Stimulated activated naive CD8-positive, alpha-beta T cell treated with anti-CD3 and anti-CD28 coated beads, Interleukin-15, amount 100 ng/mL, for 72 hours (primary cell): ENCODE results near the gene SPATA24.
"Not testable (repeated sequence)": the region's sequence is repeated elsewhere in the genome, so short reads cannot be mapped to it uniquely, and the experiment has no call there.

Experiments used
- ATAC-seq: fragments of 150-1000 bp; cut with Tn5 transposase; 2 replicates; pipeline ENCODE4 v1.10.0; 2021; ENCODE audit warnings: mild to moderate bottlenecking, moderate library complexity
- DNase-seq, 2 donors: peaks; one replicate each; pipeline ENCODE4 v3.0.0; 2021 to 2022
- H3K27ac Mint-ChIP-seq, 2 donors: one replicate each; pipeline ENCODE4 v1.8.0; 2022; ENCODE audit warnings: mild to moderate bottlenecking in 2 of 2, mixed read lengths in 2 of 2, moderate library complexity in 2 of 2
- H3K27me3 Mint-ChIP-seq: one replicate; pipeline ENCODE4 v1.8.0; 2022; ENCODE audit warnings: mixed read lengths
- H3K4me1 Mint-ChIP-seq: one replicate; pipeline ENCODE4 v1.8.0; 2022; ENCODE audit warnings: mild to moderate bottlenecking, mixed read lengths
- H3K4me3 Mint-ChIP-seq, 2 donors: one replicate each; pipeline ENCODE4 v1.8.0; 2022; ENCODE audit warnings: mild to moderate bottlenecking in 2 of 2, mixed read lengths in 2 of 2, moderate library complexity in 1 of 2
- H3K9me3 Mint-ChIP-seq, 2 donors: one replicate each; pipeline ENCODE4 v1.8.0; 2022; ENCODE audit warnings: mixed read lengths in 2 of 2

The SPATA24 gene

GRCh38 chr5:139392678-139393496 is 11.0 kb downstream of the SPATA24 start:
- DNase-seq (peak; percentile 94), ATAC-seq (peak; percentile 79)
- Mint-ChIP-seq H3K27me3 (no peaks in the 10 kb centered on the region), H3K4me3 (peak overlapping the region; percentile 94 to 100), H3K9me3 (no peaks in the 10 kb centered on the region), H3K4me1 (peaks cover 77% of the 10 kb centered on the region), H3K27ac (peak overlapping the region; percentile 88 to 98)

GRCh38 chr5:139392324-139392677 is 11.6 kb downstream of the SPATA24 start:
- Mint-ChIP-seq H3K4me1 (peaks cover 79% of the 10 kb centered on the region), H3K9me3 (no peaks in the 10 kb centered on the region), H3K27me3 (no peaks in the 10 kb centered on the region), H3K27ac (peak overlapping the region in 1 of 2 donors; percentile 88), H3K4me3 (peak overlapping the region; percentile 94 to 100)
- ATAC-seq (peak; percentile 37), DNase-seq (no peak)

- H3K27me3 Mint-ChIP-seq, result no peaks in the 10 kb centered on the region
- DNase-seq, result peak in 1 of 2 donors; percentile 48
- H3K9me3 Mint-ChIP-seq, result no peaks in the 10 kb centered on the region
Measured at GRCh38 chr5:139391570-139392323, 12.1 kb downstream of the SPATA24 start.

GRCh38 chr5:139390639-139391569 is 13.0 kb downstream of the SPATA24 start:
- DNase-seq, result no peak
- Mint-ChIP-seq H3K27me3 (no peaks in the 10 kb centered on the region), H3K4me1 (peaks cover 79% of the 10 kb centered on the region), H3K27ac (peak overlapping the region; percentile 94 to 98), H3K9me3 (no peaks in the 10 kb centered on the region), H3K4me3 (peak overlapping the region; percentile 94 to 100)
- ATAC-seq, result no peak

More at GRCh38 chr5:139391570-139392323, 12.1 kb downstream of the SPATA24 start:
- Mint-ChIP-seq H3K4me1 (peaks cover 79% of the 10 kb centered on the region), H3K4me3 (peak overlapping the region; percentile 94 to 100), H3K27ac (peak overlapping the region; percentile 94 to 98)
- ATAC-seq, result peak; percentile 15

- H3K27ac Mint-ChIP-seq, result peak within 1 kb of the TSS; percentile 94 to 98
- ATAC-seq (peak; percentile 76), DNase-seq (peak; percentile 77 to 89)
- peak within 1 kb of the TSS; percentile 94 to 100 for H3K4me3 Mint-ChIP-seq
- H3K9me3 Mint-ChIP-seq, result no peaks in the 10 kb centered on the region
- H3K4me1 Mint-ChIP-seq, result peaks cover 79% of the 10 kb centered on the region
- no peaks in the 10 kb centered on the region for H3K27me3 Mint-ChIP-seq
Measured at GRCh38 chr5:139389701-139390638, 13.9 kb downstream of the SPATA24 start, which contains the start of gene MZB1. TSS of gene MZB1 (minus strand) at chr5:139389913. CDS start at chr5:139389856, 57 bp downstream.

GRCh38 chr5:139388198-139388821 is 15.6 kb downstream of the SPATA24 start:
- H3K9me3 Mint-ChIP-seq, result no peaks in the 10 kb centered on the region
- peak overlapping the region in 1 of 2 donors; percentile 70 for H3K4me3 Mint-ChIP-seq
- peaks cover 86% of the 10 kb centered on the region for H3K4me1 Mint-ChIP-seq
- H3K27ac Mint-ChIP-seq, result peak overlapping the region in 1 of 2 donors; percentile 87
- ATAC-seq, result no peak
- H3K27me3 Mint-ChIP-seq, result no peaks in the 10 kb centered on the region
- no peak for DNase-seq

GRCh38 chr5:139387611-139388197 is 16.2 kb downstream of the SPATA24 start:
- Mint-ChIP-seq H3K9me3 (no peaks in the 10 kb centered on the region), H3K4me1 (peaks cover 80% of the 10 kb centered on the region), H3K27ac (peak overlapping the region in 1 of 2 donors; percentile 87), H3K27me3 (no peaks in the 10 kb centered on the region), H3K4me3 (peak overlapping the region in 1 of 2 donors; percentile 70)
- ATAC-seq (no peak), DNase-seq (no peak)

- H3K9me3 Mint-ChIP-seq, H3K4me3 Mint-ChIP-seq, H3K27ac Mint-ChIP-seq, ATAC-seq, DNase-seq, H3K27me3 Mint-ChIP-seq: not testable (repeated sequence)
- peaks cover 79% of the 10 kb centered on the region for H3K4me1 Mint-ChIP-seq
Measured at GRCh38 chr5:139386956-139387355, 16.9 kb downstream of the SPATA24 start.

GRCh38 chr5:139386050-139386438 is 17.8 kb downstream of the SPATA24 start:
- no peak for DNase-seq
- no peak for ATAC-seq
- peaks cover 70% of the 10 kb centered on the region for H3K4me1 Mint-ChIP-seq
- no peaks in the 10 kb centered on the region for H3K27me3 Mint-ChIP-seq
- no peak overlapping the region for H3K27ac Mint-ChIP-seq
- no peak overlapping the region for H3K4me3 Mint-ChIP-seq
- no peaks in the 10 kb centered on the region for H3K9me3 Mint-ChIP-seq

- H3K27ac Mint-ChIP-seq, result peak overlapping the region; percentile 93 to 94
- H3K9me3 Mint-ChIP-seq, result no peaks in the 10 kb centered on the region
- DNase-seq, result no peak
- H3K4me3 Mint-ChIP-seq, result peak overlapping the region; percentile 72 to 77
- no peak for ATAC-seq
- peaks cover 63% of the 10 kb centered on the region for H3K4me1 Mint-ChIP-seq
- no peaks in the 10 kb centered on the region for H3K27me3 Mint-ChIP-seq
Measured at GRCh38 chr5:139385061-139386049, 18.5 kb downstream of the SPATA24 start.

- ATAC-seq, result no peak
- peaks cover 55% of the 10 kb centered on the region for H3K4me1 Mint-ChIP-seq
Measured at GRCh38 chr5:139384591-139385051, 19.3 kb downstream of the SPATA24 start.

GRCh38 chr5:139383993-139384590 is 19.8 kb downstream of the SPATA24 start:
- H3K9me3 Mint-ChIP-seq, result no peaks in the 10 kb centered on the region
- peak overlapping the region; percentile 56 to 94 for H3K27ac Mint-ChIP-seq
- no peaks in the 10 kb centered on the region for H3K27me3 Mint-ChIP-seq
- H3K4me1 Mint-ChIP-seq, result peaks cover 55% of the 10 kb centered on the region
- DNase-seq, result no peak
- peak overlapping the region; percentile 1 to 77 for H3K4me3 Mint-ChIP-seq
- ATAC-seq, result no peak

More at GRCh38 chr5:139384591-139385051, 19.3 kb downstream of the SPATA24 start:
- peak overlapping the region; percentile 93 to 94 for H3K27ac Mint-ChIP-seq
- H3K9me3 Mint-ChIP-seq, result no peaks in the 10 kb centered on the region
- no peaks in the 10 kb centered on the region for H3K27me3 Mint-ChIP-seq
- no peak for DNase-seq
- peak overlapping the region; percentile 72 to 77 for H3K4me3 Mint-ChIP-seq
